Gastrocnemius medialis (tissue), 4 donors: ENCODE results near the gene LACRT.

ENCODE experiments used
- POLR2A ChIP-seq, 2 donors: fragments of 450-650 bp; IDR thresholded peaks; one replicate each; pipeline ENCODE4 v1.6.1; 2017; ENCODE audit warnings: antibody characterized with exemption in 2 of 2, mild to moderate bottlenecking in 2 of 2, moderate library complexity in 2 of 2
- TF ChIP-seq, protein P1 (sequence below), 5 experiments: fragments of 450-650 bp in 3 of 5; fragments of 200-600 bp in 2 of 5; sonication (generic) in 2 of 5; IDR thresholded peaks in 4 of 5; conservative IDR thresholded peaks in 1 of 5; 1 replicate in 4 of 5; 2 replicates in 1 of 5; pipeline ENCODE4 v1.5.1; 2016 to 2019; ENCODE audit warnings: antibody characterized with exemption in 5 of 5, mild to moderate bottlenecking in 3 of 5, moderate library complexity in 3 of 5

DNA sequence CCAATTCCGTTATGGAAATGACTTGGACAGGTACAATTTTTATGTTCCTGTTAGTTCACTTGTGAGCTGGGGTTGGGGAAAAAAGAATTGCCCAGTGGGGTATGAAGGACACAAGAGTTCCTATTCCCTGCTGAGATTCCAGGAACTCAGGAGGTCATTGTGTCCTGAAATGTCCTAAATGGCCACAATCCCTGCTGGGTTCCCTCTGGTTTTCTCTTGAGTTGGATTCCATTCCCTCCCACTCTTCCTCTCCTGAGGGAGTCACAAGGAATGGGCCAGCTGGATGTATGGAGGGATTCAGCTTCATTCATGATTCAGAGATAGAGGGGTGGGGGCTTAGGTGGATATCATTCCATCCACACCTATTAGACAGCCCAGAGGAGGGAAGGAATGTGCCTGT lies 48.0 kb upstream of the LACRT start:
- TF ChIP-seq, protein P1, sequence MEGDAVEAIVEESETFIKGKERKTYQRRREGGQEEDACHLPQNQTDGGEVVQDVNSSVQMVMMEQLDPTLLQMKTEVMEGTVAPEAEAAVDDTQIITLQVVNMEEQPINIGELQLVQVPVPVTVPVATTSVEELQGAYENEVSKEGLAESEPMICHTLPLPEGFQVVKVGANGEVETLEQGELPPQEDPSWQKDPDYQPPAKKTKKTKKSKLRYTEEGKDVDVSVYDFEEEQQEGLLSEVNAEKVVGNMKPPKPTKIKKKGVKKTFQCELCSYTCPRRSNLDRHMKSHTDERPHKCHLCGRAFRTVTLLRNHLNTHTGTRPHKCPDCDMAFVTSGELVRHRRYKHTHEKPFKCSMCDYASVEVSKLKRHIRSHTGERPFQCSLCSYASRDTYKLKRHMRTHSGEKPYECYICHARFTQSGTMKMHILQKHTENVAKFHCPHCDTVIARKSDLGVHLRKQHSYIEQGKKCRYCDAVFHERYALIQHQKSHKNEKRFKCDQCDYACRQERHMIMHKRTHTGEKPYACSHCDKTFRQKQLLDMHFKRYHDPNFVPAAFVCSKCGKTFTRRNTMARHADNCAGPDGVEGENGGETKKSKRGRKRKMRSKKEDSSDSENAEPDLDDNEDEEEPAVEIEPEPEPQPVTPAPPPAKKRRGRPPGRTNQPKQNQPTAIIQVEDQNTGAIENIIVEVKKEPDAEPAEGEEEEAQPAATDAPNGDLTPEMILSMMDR (IDR thresholded peaks at IDR 0.05 in 4 of 5, conservative IDR thresholded peaks at IDR 0.05 in 1 of 5), result no peak
- TF ChIP-seq POLR2A (IDR thresholded peaks at IDR 0.05), result no peak
